Thyroid gland (tissue), 4 donors: ENCODE measurements around the gene NT5C2.

Source experiments
- CTCF ChIP-seq, 6 experiments: fragments of 200-600 bp in 3 of 6; fragments of 450-650 bp in 3 of 6; sonication (generic) in 3 of 6; IDR thresholded peaks; one replicate each; pipeline ENCODE4 v1.5.1; 2016 to 2019; ENCODE audit warnings: antibody characterized with exemption in 6 of 6, mild to moderate bottlenecking in 2 of 6, inconsistent platforms in 1 of 6, moderate library complexity in 1 of 6
- POLR2A ChIP-seq, 2 donors: fragments of 450-650 bp; IDR thresholded peaks; one replicate each; pipeline ENCODE4 v1.6.1; 2017; ENCODE audit warnings: antibody characterized with exemption in 2 of 2, mild to moderate bottlenecking in 2 of 2, moderate library complexity in 1 of 2

GRCh38 chr10:103100620-103101019, 92.5 kb downstream of the NT5C2 start:
- no peak for TF ChIP-seq CTCF (IDR thresholded peaks at IDR 0.05)
- no peak for TF ChIP-seq POLR2A (IDR thresholded peaks at IDR 0.05)
